ENCODE data around the gene SHROOM4. TPM values are rescaled to one million over a fixed set of nuclear protein-coding genes. Genes with fewer than 3 reads are reported as not detected.

SHROOM4 gene
- polyA plus RNA-seq, 1 experiment, result 0.59 TPM

GRCh38 chrX:50716706-50717105 lies 97.3 kb downstream of the SHROOM4 start:
- H3K4me3 ChIP-seq (ENCODE audit: low read depth, low read length), result no peak overlapping the region
- DNase-seq (ENCODE audit: low read depth), result no peak
- CTCF ChIA-PET, result no interaction called here
- H3K36me3 ChIP-seq (ENCODE audit: control insufficient read depth, insufficient read depth, low read length), result no peaks in the 10 kb centered on the region
- POLR2A ChIA-PET, result no interaction called here
- no peak for TF ChIP-seq CTCF (IDR thresholded peaks at IDR 0.05; ENCODE audit: insufficient read depth, low read depth, low read length)
- H3K27me3 ChIP-seq (ENCODE audit: control insufficient read depth, insufficient read depth, low read length), result no peaks in the 10 kb centered on the region

- DNase-seq (ENCODE audit: low read depth), result no peak
- ChIA-PET POLR2A (no interaction called here), CTCF (no interaction called here)
- no peaks in the 10 kb centered on the region for H3K36me3 ChIP-seq (ENCODE audit: control insufficient read depth, insufficient read depth, low read length)
- no peak for TF ChIP-seq CTCF (IDR thresholded peaks at IDR 0.05; ENCODE audit: insufficient read depth, low read depth, low read length)
- no peak overlapping the region for H3K4me3 ChIP-seq (ENCODE audit: low read depth, low read length)
- no peaks in the 10 kb centered on the region for H3K27me3 ChIP-seq (ENCODE audit: control insufficient read depth, insufficient read depth, low read length)
Observed at GRCh38 chrX:50712777-50713176, 101.2 kb downstream of the SHROOM4 start.

GRCh38 chrX:50711907-50712306 lies 102.1 kb downstream of the SHROOM4 start:
- Histone ChIP-seq H3K36me3 (ENCODE audit: control insufficient read depth, insufficient read depth, low read length) (no peaks in the 10 kb centered on the region), H3K4me3 (ENCODE audit: low read depth, low read length) (no peak overlapping the region), H3K27me3 (ENCODE audit: control insufficient read depth, insufficient read depth, low read length) (no peaks in the 10 kb centered on the region)
- ChIA-PET POLR2A (no interaction called here), CTCF (no interaction called here)
- no peak for DNase-seq (ENCODE audit: low read depth)
- no peak for TF ChIP-seq CTCF (IDR thresholded peaks at IDR 0.05; ENCODE audit: insufficient read depth, low read depth, low read length)

GRCh38 chrX:50707955-50708699 lies 105.9 kb downstream of the SHROOM4 start:
- Histone ChIP-seq H3K36me3 (ENCODE audit: control insufficient read depth, insufficient read depth, low read length) (no peaks in the 10 kb centered on the region), H3K27me3 (ENCODE audit: control insufficient read depth, insufficient read depth, low read length) (no peaks in the 10 kb centered on the region), H3K4me3 (ENCODE audit: low read depth, low read length) (no peak overlapping the region)
- no peak for TF ChIP-seq CTCF (IDR thresholded peaks at IDR 0.05; ENCODE audit: insufficient read depth, low read depth, low read length)
- POLR2A ChIA-PET, result no interaction called here
- DNase-seq (ENCODE audit: low read depth), result no peak
- CTCF ChIA-PET, result interaction anchor here (0.6 to 0.7 kb wide), 2 partner anchors 13 to 17 kb away, joined by 3 to 4 read pairs; no protein-coding TSS in a partner anchor

GRCh38 chrX:50707405-50707804 lies 106.6 kb downstream of the SHROOM4 start:
- DNase-seq (ENCODE audit: low read depth), result no peak
- Histone ChIP-seq H3K4me3 (ENCODE audit: low read depth, low read length) (no peak overlapping the region), H3K36me3 (ENCODE audit: control insufficient read depth, insufficient read depth, low read length) (no peaks in the 10 kb centered on the region), H3K27me3 (ENCODE audit: control insufficient read depth, insufficient read depth, low read length) (no peaks in the 10 kb centered on the region)
- POLR2A ChIA-PET, result no interaction called here
- TF ChIP-seq CTCF (IDR thresholded peaks at IDR 0.05; ENCODE audit: insufficient read depth, low read depth, low read length), result no peak
- CTCF ChIA-PET, result no interaction called here

Measured in BJ (cell line).